Liver (tissue), 3 donors: ENCODE measurements around the gene THEMIS2.

Experiments used
- SP1 ChIP-seq: IDR thresholded peaks from 2 replicates; pipeline ENCODE4 v1.6.1; 2018; ENCODE audit warnings: antibody characterized with exemption, mild to moderate bottlenecking
- TF ChIP-seq, protein P1 (sequence below): IDR thresholded peaks from 2 replicates; pipeline ENCODE4 v1.6.1; 2016; ENCODE audit warnings: antibody characterized with exemption, mild to moderate bottlenecking
- TF ChIP-seq, protein P2 (sequence below): IDR thresholded peaks from 2 replicates; pipeline ENCODE4 v1.6.1; 2016; ENCODE audit warnings: antibody characterized with exemption
- TF ChIP-seq, protein P3 (sequence below): fragments of 150-350 bp; IDR thresholded peaks from 2 replicates; pipeline ENCODE4 v1.5.1; 2017; ENCODE audit warnings: improper control_type of control experiment, low read depth, low read length; ENCODE audit not compliant: missing input control
- donor health status: healthy.
- donor health status: healthy.

DNA sequence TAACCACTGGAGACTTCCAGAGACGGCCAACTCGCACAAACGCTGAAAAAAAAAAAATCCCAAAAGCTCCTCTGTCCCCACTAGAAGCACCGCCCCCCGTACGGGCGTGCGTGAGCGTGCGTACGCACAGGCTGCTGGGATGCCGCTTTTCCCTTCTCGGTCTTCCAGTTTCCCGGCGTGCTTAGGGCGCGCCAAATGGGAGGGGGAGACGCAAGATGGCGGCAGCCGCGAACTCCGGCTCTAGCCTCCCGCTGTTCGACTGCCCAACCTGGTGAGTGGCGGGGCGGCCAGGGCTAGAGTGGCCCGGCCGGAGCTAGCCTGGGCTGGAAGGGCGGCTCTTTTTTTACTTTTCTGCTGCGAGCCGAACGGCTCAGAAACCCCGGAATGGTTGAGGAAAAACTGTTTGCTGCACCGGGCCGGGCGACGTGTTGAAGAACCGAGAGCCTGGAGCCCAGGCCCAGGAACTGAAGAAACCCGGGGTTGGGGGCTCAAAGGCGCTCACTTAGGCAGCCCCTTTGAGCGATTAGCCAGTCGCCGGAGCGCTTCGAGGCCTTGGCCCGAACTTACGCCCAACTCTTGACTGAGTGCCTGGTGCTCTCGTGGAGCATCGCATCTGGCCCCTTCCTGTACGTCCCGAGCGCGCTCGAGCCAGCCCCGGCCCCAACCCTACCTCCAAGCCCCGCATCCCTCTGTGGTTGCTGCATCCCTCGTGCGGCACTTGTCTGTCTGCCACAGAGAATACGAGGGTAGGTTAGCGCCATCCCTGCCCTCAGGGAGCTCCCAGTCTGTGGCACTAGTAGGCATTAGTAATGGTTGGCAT lies 41.5 kb upstream of the THEMIS2 start, which contains the start of gene PPP1R8:
- TF ChIP-seq, protein P1, sequence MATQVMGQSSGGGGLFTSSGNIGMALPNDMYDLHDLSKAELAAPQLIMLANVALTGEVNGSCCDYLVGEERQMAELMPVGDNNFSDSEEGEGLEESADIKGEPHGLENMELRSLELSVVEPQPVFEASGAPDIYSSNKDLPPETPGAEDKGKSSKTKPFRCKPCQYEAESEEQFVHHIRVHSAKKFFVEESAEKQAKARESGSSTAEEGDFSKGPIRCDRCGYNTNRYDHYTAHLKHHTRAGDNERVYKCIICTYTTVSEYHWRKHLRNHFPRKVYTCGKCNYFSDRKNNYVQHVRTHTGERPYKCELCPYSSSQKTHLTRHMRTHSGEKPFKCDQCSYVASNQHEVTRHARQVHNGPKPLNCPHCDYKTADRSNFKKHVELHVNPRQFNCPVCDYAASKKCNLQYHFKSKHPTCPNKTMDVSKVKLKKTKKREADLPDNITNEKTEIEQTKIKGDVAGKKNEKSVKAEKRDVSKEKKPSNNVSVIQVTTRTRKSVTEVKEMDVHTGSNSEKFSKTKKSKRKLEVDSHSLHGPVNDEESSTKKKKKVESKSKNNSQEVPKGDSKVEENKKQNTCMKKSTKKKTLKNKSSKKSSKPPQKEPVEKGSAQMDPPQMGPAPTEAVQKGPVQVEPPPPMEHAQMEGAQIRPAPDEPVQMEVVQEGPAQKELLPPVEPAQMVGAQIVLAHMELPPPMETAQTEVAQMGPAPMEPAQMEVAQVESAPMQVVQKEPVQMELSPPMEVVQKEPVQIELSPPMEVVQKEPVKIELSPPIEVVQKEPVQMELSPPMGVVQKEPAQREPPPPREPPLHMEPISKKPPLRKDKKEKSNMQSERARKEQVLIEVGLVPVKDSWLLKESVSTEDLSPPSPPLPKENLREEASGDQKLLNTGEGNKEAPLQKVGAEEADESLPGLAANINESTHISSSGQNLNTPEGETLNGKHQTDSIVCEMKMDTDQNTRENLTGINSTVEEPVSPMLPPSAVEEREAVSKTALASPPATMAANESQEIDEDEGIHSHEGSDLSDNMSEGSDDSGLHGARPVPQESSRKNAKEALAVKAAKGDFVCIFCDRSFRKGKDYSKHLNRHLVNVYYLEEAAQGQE = peak; percentile 87
- TF ChIP-seq, protein P2, sequence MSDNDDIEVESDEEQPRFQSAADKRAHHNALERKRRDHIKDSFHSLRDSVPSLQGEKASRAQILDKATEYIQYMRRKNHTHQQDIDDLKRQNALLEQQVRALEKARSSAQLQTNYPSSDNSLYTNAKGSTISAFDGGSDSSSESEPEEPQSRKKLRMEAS = peak; percentile 88
- TF ChIP-seq, protein P3, sequence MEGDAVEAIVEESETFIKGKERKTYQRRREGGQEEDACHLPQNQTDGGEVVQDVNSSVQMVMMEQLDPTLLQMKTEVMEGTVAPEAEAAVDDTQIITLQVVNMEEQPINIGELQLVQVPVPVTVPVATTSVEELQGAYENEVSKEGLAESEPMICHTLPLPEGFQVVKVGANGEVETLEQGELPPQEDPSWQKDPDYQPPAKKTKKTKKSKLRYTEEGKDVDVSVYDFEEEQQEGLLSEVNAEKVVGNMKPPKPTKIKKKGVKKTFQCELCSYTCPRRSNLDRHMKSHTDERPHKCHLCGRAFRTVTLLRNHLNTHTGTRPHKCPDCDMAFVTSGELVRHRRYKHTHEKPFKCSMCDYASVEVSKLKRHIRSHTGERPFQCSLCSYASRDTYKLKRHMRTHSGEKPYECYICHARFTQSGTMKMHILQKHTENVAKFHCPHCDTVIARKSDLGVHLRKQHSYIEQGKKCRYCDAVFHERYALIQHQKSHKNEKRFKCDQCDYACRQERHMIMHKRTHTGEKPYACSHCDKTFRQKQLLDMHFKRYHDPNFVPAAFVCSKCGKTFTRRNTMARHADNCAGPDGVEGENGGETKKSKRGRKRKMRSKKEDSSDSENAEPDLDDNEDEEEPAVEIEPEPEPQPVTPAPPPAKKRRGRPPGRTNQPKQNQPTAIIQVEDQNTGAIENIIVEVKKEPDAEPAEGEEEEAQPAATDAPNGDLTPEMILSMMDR = no peak
- peak; percentile 66 for TF ChIP-seq SP1
